ENCODE data around the gene LRRC37B. TPM values are rescaled to one million over a fixed set of nuclear protein-coding genes. Genes with fewer than 3 reads are reported as not detected.
"Not testable (repeated sequence)": the region's sequence is repeated elsewhere in the genome, so short reads cannot be mapped to it uniquely, and the experiment has no call there.

The LRRC37B gene
- total RNA-seq, 2 donors from 2014 or later: 3.9 to 4.4 TPM

DNA sequence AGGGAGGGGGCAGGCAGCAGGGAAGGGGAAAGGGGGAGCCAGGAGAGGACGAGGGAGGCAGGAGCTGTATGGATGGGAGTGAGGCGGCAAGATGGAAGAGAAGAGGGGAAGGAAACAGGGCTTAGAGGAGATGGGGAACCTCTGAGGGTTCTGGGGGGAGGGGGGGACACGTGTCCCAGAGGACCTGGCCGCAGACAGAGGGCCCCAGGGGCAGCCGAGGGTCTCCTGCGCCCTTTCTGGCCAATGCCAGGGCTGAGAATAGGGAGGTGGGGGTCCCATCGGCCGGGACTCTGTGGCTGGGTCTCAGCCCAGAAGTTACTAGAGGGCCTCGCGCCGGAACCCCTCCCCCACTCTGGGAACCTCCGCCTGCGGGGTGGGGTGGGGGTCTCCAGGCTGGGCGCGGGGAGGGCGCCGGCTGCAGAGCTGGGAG lies 76.4 kb downstream of the LRRC37B start:
- intact Hi-C loops (cut with DNase I); DNase-seq: not testable (repeated sequence)
- peak; percentile 14 to 37 for ATAC-seq

GRCh38 chr17:32084003-32084941 lies 77.1 kb downstream of the LRRC37B start:
- DNase-seq; intact Hi-C loops (cut with DNase I): not testable (repeated sequence)
- ATAC-seq: peak; percentile 88 to 90

- peak; percentile 16 to 40 for ATAC-seq
- DNase-seq; intact Hi-C loops (cut with DNase I): not testable (repeated sequence)
Measured at GRCh38 chr17:32084942-32085829, 78.0 kb downstream of the LRRC37B start.

DNA sequence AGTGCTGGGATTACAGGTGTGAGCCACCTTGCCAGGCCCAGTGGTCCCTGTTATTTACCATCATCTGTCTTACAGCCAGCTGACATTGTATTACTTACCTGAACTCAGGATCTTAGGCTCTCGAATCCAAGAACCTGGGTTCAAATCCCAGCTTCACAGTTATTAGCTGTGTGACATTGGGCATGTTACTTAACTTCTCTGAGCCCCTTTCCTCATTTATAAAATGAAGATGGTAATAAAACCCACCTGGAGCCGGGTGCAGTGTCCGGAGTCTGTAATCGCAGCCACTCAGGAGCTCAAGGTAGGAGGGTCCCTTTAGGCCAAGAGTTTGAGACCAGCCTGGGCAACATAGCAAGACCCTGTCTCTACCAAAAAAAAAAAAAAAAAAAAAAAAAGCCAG lies 79.7 kb downstream of the LRRC37B start:
- ATAC-seq; DNase-seq; intact Hi-C loops (cut with DNase I): not testable (repeated sequence)

DNA sequence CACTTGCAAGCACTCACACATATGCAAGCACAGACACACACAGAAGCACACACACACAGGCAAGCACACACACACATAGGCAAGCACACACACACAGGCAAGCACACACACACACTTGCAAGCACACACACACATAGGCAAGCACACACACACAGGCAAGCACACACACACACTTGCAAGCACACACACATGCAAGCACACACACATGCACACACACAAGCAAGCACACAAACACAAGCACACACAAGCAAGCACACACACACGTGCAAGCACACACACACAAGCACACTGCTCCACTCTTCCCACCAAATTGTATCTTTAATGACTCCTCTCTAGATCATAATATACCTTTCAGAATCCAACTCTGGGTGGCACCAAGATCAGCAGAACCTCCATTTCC lies 84.9 kb downstream of the LRRC37B start:
- DNase-seq; intact Hi-C loops (cut with DNase I); ATAC-seq: not testable (repeated sequence)

DNA sequence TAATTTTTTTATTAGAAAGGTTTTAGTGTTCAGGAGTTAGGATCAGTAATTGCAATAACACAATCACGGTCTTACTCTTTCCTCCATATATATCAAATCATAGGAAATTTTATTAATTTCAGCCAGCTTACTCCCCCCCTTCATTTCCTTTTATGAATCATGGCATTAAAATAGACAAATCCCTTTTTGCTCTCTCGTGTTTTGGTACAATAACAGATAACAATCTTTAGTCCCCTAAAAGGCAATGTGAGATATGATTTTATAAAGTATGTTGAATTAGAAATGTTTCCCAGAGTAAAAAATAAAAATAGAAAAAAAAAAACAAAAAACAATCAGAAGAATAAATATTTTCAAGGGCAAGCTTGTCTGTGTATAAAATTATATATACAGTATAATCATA lies 92.5 kb downstream of the LRRC37B start:
- no peak for DNase-seq
- no peak for ATAC-seq
- intact Hi-C loops (cut with DNase I): no loop called here

GRCh38 chr17:32100323-32100722 lies 93.1 kb downstream of the LRRC37B start:
- ATAC-seq; DNase-seq; intact Hi-C loops (cut with DNase I): not testable (repeated sequence)

- peak in 1 of 2 donors; percentile 58 for ATAC-seq
Measured at GRCh38 chr17:32100971-32101631, 93.9 kb downstream of the LRRC37B start.

DNA sequence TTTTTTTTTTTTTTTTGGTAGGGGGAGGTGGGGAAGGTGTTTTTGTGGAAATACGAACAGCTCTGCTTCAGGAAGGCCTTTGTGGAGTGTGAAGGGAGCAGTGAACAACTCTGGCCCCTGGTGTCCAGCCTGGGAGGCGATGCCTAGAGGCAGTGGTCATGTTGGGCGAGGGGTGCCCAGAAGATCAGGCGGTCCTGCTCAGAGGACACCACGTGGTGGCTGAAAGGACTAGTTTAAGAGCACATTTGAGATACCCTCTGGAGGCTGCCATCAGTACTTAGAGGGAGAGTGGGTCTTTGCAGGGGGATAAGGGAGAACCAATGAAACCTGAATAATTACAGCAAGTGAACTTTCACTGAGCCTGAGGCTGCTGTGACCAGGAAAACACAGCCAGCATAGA lies 95.0 kb downstream of the LRRC37B start:
- DNase-seq (no peak), ATAC-seq (no peak)
- intact Hi-C loops (cut with DNase I): no loop called here

More at GRCh38 chr17:32100971-32101631, 93.9 kb downstream of the LRRC37B start:
- no peak for DNase-seq
- intact Hi-C loops (cut with DNase I): no loop called here

DNA sequence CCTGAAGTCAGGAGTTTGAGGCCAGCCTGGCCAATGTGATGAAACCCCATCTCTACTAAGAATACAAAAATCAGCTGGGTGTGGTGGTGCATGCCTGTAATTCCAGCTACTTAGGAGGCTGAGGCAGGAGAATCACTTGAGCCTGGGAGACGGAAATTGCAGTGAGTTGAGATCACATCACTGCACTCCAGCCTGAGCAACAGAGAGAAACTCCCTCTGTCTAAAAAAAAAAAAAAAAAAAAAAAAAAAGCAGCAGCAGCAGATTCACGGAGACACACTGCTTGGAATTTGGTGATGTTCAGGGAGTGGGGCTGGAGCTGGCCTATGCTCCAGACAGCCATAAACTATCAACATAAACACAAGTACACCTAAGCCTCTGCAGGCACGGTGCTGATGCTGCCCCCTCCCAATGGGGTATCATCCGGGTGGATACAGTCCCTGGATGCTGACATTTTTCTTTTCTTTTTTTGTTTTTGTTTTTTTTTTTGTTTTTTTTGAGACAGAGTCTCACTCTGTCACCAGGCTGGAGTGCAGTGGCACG lies 95.5 kb downstream of the LRRC37B start:
- ATAC-seq (no peak), DNase-seq (no peak)
- intact Hi-C loops (cut with DNase I): no loop called here

Other genes with a start within 250 kb of the LRRC37B start
- gene COPRS, start 148.1 kb upstream of the LRRC37B start, total RNA-seq: 10 to 100 TPM; 51.7 to 55.3 TPM
- 10 to 100 TPM; 34.6 to 37.8 TPM for gene UTP6, start 105.7 kb upstream of the LRRC37B start, total RNA-seq
- gene SUZ12, start 70.4 kb upstream of the LRRC37B start, total RNA-seq: 10 to 100 TPM; 14.0 to 16.9 TPM
- gene RHOT1, start 135.1 kb downstream of the LRRC37B start, total RNA-seq: 10 to 100 TPM; 47.2 to 48.9 TPM